ENCODE results near the gene MALT1.
"Not testable (repeated sequence)": the region's sequence is repeated elsewhere in the genome, so short reads cannot be mapped to it uniquely, and the experiment has no call there.

Gene MALT1

GRCh38 chr18:58649966-58650816 is 21.1 kb upstream of the MALT1 start:
- ChIA-PET CTCF (interaction anchor here (0.9 to 1.2 kb wide), 2 partner anchors 9 to 120 kb away, joined by 4 read pairs; no protein-coding TSS in a partner anchor), POLR2A (interaction anchor here (0.9 kb wide), 1 partner anchor 118 kb away, joined by 4 read pairs; no protein-coding TSS in a partner anchor)
- TF ChIP-seq CTCF (IDR thresholded peaks at IDR 0.05; ENCODE audit: control extremely low read depth, extremely low read depth, low read depth, missing control alignments), result no peak
- peak; percentile 52 for DNase-seq (ENCODE audit: extremely low spot score)

- ChIA-PET CTCF (interaction anchor here (0.9 to 1.2 kb wide), 2 partner anchors 8 to 120 kb away, joined by 4 read pairs; no protein-coding TSS in a partner anchor), POLR2A (interaction anchor here (0.9 kb wide), 1 partner anchor 118 kb away, joined by 4 read pairs; no protein-coding TSS in a partner anchor)
- DNase-seq (ENCODE audit: extremely low spot score), result not testable (repeated sequence)
Observed at GRCh38 chr18:58650830-58651229, 20.4 kb upstream of the MALT1 start.

GRCh38 chr18:58653144-58653722 is 18.0 kb upstream of the MALT1 start:
- DNase-seq (ENCODE audit: extremely low spot score), result not testable (repeated sequence)
- ChIA-PET POLR2A (interaction anchor here (0.9 kb wide), 1 partner anchor 18 kb away, joined by 4 read pairs; the partner anchor contains the start of gene MALT1), CTCF (interaction anchor here (1.0 to 1.9 kb wide), 4 partner anchors 17 to 117 kb away, joined by 3 to 5 read pairs (median 4); no protein-coding TSS in a partner anchor)

- POLR2A ChIA-PET, result interaction anchor here (0.9 kb wide), 1 partner anchor 17 kb away, joined by 4 read pairs; the partner anchor contains the start of gene MALT1
- DNase-seq (ENCODE audit: extremely low spot score), result no peak
- CTCF ChIA-PET, result interaction anchor here (0.7 to 1.9 kb wide), 5 partner anchors 18 to 119 kb away, joined by 3 to 5 read pairs (median 4); no protein-coding TSS in a partner anchor
- no peak for TF ChIP-seq CTCF (IDR thresholded peaks at IDR 0.05; ENCODE audit: control extremely low read depth, extremely low read depth, low read depth, missing control alignments)
Observed at GRCh38 chr18:58653814-58654509, 17.3 kb upstream of the MALT1 start.

GRCh38 chr18:58654896-58655614 is 16.2 kb upstream of the MALT1 start:
- TF ChIP-seq CTCF (IDR thresholded peaks at IDR 0.05; ENCODE audit: control extremely low read depth, extremely low read depth, low read depth, missing control alignments), result no peak
- CTCF ChIA-PET, result interaction anchor here (0.7 to 2.2 kb wide), 9 partner anchors 12 to 126 kb away, joined by 3 to 6 read pairs (median 4); no protein-coding TSS in a partner anchor
- DNase-seq (ENCODE audit: extremely low spot score), result no peak
- POLR2A ChIA-PET, result interaction anchor here (0.6 kb wide), 1 partner anchor 43 kb away, joined by 5 read pairs; no protein-coding TSS in a partner anchor

GRCh38 chr18:58657081-58657480 is 14.2 kb upstream of the MALT1 start:
- POLR2A ChIA-PET, result interaction anchor here (1.1 to 1.3 kb wide), 2 partner anchors 13 to 14 kb away, joined by 3 to 7 read pairs; partner anchors contain the start of gene MALT1
- no peak for DNase-seq (ENCODE audit: extremely low spot score)
- TF ChIP-seq CTCF (IDR thresholded peaks at IDR 0.05; ENCODE audit: control extremely low read depth, extremely low read depth, low read depth, missing control alignments), result no peak
- CTCF ChIA-PET, result interaction anchor here (1.6 to 3.5 kb wide), 3 partner anchors 13 to 414 kb away, joined by 4 to 24 read pairs (median 6); partner anchors contain the start of gene MALT1
